Occipital lobe (tissue), 2 donors: Measurements from ENCODE around the gene KLHL34. TPM values are rescaled to one million over a fixed set of nuclear protein-coding genes. Genes with fewer than 3 reads are reported as not detected.

Source experiments
- DNase-seq: peaks from one replicate; lab custom pipeline; 2025; lab: John Stamatoyannopoulos, UW
- total RNA-seq: library from RNA; depleted of rRNA; stranded (reverse); fragments of >200 nt; gene quantifications from one replicate; pipeline ENCODE4 v1.2.3, GENCODE V29; 2014

KLHL34 gene, protein sequence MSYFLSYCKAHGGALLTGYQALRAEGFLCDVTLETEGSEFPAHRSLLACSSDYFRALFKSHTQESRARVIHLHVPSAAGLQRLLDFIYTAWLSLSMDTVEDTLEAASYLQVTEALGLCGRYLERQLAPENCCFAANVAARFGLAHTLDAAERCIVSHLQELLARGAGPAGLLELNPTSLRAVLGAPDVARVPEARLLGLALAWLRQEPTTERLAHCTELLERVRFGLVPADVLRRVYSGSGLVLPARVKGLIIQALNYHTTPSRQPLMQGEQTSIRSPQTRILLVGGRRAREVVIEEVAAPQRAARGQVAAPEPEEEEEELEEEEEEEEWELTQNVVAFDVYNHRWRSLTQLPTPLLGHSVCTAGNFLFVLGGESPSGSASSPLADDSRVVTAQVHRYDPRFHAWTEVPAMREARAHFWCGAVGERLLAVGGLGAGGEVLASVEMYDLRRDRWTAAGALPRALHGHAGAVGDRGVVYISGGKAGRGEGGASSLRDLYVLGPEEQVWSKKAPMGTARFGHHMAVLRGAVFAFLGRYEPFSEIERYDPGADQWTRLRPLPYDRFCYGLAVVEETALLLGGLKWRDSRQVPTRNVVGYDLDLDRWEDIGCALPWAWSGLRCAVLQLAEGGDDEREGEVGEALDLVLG
- total RNA-seq = under 0.01 TPM

- DNase-seq = no peak
These were observed at the start of gene KLHL34 for GRCh38 chrX:21658152-21658737. Gene KLHL34, minus strand, starts transcription at chrX:21658330. Its CDS starts 542 bp downstream, at chrX:21657788.

- no peak for DNase-seq
These were observed 47.1 kb upstream of the KLHL34 start for GRCh38 chrX:21705225-21705624.

GRCh38 chrX:21702725-21703124, 44.6 kb upstream of the KLHL34 start:
- DNase-seq = no peak

DNA sequence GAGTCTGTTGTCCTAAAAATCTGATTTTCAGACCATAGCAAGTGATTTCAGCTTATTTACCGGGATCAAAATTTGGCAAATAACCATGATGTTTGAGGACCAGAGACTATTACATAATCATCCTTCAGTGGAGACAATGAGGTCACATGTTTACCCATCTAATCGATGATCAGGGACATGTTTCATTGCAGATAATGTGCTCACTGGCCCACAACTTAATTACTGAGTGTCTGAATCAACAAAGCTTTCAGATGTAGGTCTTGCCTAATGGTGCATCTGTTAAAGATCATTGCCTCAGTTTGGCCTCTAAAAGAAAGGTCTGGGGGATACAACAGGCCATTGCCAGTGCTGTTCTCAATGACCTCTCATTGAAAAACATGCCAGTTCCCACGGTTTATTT, 42.8 kb upstream of the KLHL34 start:
- no peak for DNase-seq

GRCh38 chrX:21700275-21700674, 42.1 kb upstream of the KLHL34 start:
- no peak for DNase-seq

DNA sequence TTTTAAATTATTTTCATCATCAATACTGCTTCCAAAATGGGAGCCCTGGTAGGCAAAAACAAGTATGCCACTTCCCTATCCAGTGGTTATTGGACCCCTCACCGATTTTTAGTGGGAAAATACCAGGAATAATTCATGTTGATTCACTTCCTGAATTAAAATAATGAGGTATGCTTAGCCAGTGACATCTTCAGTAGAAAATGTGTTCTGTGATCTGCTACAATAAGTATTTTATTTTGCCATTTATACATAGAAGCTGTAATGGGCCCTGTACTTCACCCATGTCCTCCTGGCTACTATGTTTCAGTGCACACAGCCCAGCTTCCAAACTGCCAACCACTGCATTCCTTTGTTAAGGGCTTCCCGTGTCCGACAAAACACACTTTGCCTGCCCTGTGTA, 41.0 kb upstream of the KLHL34 start:
- no peak for DNase-seq

- no peak for DNase-seq
These were observed 40.1 kb upstream of the KLHL34 start for GRCh38 chrX:21698272-21698671.

DNA sequence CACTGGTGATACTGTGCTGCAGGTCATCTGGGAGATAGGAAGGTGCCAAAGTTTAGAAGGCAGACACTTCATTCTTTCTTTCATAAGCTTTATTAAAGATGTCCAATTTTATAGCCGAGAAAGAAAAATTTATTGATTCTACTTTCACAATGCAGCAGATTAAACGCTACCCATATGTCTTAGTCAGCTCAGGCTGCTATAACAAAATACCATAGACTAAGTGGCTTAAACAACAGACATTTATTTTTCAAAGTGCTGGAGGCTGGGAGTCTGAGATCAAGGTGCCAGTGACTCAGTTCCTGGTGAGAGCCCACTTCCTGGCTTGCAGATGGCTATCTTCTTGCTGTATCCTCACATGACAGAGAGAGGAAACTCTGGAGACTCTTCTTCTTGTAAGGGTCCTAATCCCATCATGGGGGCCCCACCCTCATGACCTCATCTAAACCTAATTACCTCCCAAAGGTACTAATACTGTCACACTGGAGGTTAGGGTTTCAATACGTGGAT, 33.4 kb upstream of the KLHL34 start:
- DNase-seq = no peak

DNA sequence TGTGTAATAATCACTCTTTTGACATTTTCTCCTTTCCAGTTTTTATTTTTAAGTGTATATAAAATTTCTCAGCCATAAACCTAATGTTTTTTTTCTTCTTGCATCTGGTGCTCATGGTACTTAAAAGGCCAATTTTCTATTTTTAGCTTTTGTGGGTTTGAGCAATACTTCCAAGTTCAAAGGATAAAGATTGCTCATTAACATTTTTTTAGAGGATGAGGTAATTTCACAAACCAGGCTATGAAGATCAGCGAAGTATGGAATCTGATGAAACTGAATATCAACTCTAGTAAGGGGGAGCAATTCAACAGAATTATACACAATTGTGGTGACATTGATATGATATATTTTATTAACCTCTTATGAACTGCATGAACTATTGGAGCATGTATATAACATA, 25.8 kb upstream of the KLHL34 start:
- no peak for DNase-seq

GRCh38 chrX:21678048-21678612, 20.0 kb upstream of the KLHL34 start:
- DNase-seq = no peak

GRCh38 chrX:21675931-21676330, 17.8 kb upstream of the KLHL34 start:
- no peak for DNase-seq

- DNase-seq = no peak
These were observed 16.5 kb upstream of the KLHL34 start for GRCh38 chrX:21674430-21675186.

DNA sequence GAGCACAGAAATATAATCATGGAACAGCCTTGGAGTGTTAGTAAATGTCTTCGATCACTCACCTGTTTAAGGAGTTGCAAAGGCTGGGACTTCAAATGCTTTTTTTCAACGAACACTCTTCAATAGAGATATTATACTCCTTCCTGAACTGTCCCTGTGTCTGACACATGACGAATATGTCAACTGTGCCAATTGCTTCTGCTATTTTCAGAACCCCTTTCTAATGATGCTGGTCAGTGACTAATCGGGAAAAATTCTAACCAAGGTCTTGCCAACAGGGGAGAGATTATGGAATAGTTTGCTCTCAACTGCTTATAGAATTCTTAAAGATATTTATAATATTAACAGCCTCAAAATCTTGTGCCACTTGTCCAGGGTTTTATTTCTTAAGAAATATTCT, 8.5 kb upstream of the KLHL34 start:
- no peak for DNase-seq

DNA sequence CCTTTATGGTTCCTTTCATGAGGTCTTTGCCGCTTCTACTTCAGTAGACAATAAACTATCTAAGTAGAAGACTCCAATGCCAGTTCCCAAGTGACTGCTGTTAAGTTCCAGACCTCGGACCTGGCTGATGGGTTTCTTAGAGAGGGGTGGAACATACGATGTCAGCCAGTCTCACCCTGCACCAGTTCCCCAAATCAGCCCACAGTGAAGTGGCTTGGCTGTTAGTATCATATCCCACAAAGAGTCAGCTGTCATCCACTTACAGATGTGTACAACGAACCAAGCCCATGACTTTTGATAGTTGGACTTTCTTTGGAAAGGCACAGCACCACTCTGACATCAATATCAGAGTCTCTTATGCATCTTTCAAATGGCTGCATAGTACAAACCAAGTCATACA, 8.1 kb upstream of the KLHL34 start:
- DNase-seq = no peak

GRCh38 chrX:21662761-21663160, 4.6 kb upstream of the KLHL34 start:
- DNase-seq = no peak

DNA sequence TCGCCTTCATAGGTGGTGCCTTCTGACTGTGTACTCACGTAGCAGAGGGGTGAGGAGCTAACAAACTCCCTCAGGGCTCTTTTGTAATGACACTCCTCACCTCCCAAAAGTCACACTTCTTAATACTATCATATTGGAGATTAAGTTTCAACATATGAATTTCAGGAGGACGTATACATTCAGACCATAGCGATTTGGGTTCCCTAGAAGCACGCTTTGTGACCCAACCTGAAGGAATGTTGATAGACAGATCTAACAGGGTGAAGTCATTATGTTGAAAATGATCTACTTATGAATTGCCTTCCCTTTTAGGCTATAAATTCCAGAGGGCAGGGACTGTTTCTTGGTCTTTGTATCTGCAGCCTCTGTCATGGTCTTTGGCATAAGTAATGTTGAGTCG, 3.2 kb upstream of the KLHL34 start:
- no peak for DNase-seq

DNA sequence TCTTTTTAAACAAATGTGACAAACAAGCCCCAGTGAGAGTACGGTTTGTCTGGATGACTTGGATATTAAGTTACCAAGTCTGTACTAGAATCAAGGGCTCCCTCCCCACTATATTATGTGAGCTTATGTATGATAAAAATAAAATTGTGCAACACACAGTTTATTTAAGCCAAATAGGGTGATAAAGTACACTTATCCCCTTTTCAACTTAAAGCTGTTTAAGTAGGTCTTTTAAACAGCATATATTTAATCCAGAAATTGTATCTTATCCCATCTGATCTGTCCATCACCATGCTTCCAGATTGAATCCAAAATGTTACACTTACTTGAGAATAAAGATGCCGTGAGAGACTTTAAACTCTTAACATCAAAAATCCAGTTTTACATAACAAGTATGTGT, 2.0 kb upstream of the KLHL34 start:
- no peak for DNase-seq

- no peak for DNase-seq
These were observed 1.2 kb upstream of the KLHL34 start for GRCh38 chrX:21659320-21659719.

GRCh38 chrX:21658746-21659145, 616 bp upstream of the KLHL34 start:
- no peak for DNase-seq

DNA sequence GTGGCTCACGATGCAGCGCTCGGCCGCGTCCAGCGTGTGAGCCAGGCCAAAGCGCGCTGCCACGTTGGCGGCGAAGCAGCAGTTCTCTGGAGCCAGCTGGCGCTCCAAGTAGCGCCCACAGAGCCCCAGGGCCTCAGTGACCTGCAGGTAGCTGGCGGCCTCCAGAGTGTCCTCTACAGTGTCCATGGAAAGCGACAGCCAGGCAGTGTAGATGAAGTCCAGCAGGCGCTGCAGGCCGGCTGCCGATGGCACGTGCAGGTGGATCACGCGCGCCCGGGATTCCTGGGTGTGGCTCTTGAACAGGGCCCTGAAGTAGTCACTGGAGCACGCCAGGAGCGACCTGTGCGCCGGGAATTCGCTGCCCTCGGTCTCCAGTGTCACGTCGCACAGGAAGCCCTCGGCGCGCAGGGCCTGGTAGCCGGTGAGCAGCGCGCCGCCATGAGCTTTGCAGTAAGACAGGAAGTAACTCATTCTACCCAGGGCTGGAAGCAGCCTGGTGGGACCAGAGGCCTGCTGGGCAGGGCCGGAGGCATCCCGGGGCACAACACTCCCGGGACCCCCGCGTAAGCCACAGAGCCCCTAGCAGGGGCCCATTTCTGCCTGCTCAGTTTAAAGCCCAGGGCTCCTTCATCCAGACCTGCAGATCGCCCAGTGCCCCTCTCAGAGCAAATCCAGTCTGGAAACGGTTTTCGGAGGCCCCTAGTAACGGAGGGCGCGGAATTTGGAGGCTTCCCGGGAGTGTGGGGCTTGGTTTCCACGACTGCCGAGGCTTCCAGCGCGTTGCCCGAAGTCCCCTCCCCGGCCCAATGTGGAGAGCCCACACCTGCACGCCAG, 595 bp downstream of the KLHL34 start:
- no peak for DNase-seq
